H1 (cell line): ENCODE data around the gene FOSL2. TPM values are rescaled to one million over a fixed set of nuclear protein-coding genes. Genes with fewer than 3 reads are reported as not detected.

Experiments used
- CBX8 ChIP-seq: fragments of 300-800, 300-1000 bp; sonication (generic); IDR thresholded peaks from 2 replicates; pipeline ENCODE4 v1.7.1; 2016; ENCODE audit warnings: low read depth, low read length, borderline replicate concordance
- CHD7 ChIP-seq: fragments of 300-600 bp; sonication (generic); IDR thresholded peaks from 2 replicates; pipeline ENCODE4 v1.7.1; 2012; ENCODE audit warnings: low read length, moderate library complexity, mild to moderate bottlenecking, inconsistent platforms; ENCODE audit not compliant: insufficient replicate concordance
- HDAC6 ChIP-seq: IDR thresholded peaks from one replicate; pipeline ENCODE4 v1.7.1; 2012; ENCODE audit warnings: low read depth, mild to moderate bottlenecking, inconsistent platforms, low read length, moderate library complexity
- NANOG ChIP-seq: IDR thresholded peaks from 2 replicates; pipeline ENCODE4 v1.6.1; 2011; ENCODE audit warnings: low read length, low read depth, mild to moderate bottlenecking, inconsistent platforms; ENCODE audit not compliant: insufficient read depth, poor library complexity, severe bottlenecking
- NRF1 ChIP-seq: IDR thresholded peaks from 2 replicates; pipeline ENCODE4 v1.6.1; 2011; ENCODE audit warnings: mild to moderate bottlenecking, low read depth, low read length, improper control_type of control experiment
- POLR2AphosphoS5 ChIP-seq: IDR thresholded peaks from 2 replicates; pipeline ENCODE4 v1.6.1; 2011; ENCODE audit warnings: low read depth, low read length
- RAD21 ChIP-seq, 2 experiments: IDR thresholded peaks in 1 of 2; conservative IDR thresholded peaks in 1 of 2; 2 replicates each; pipeline ENCODE4 v1.6.1; 2011; ENCODE audit warnings: low read depth in 2 of 2, low read length in 2 of 2, improper control_type of control experiment in 1 of 2, inconsistent platforms in 1 of 2, mild to moderate bottlenecking in 1 of 2, moderate library complexity in 1 of 2
- RXRA ChIP-seq: IDR thresholded peaks from 2 replicates; pipeline ENCODE4 v1.6.1; 2011; ENCODE audit warnings: low read depth, mild to moderate bottlenecking, low read length, moderate library complexity; ENCODE audit not compliant: insufficient read depth
- SP1 ChIP-seq: IDR thresholded peaks from 2 replicates; pipeline ENCODE4 v1.6.1; 2011; ENCODE audit warnings: low read depth, low read length
- TAF7 ChIP-seq: optimal IDR thresholded peaks from 2 replicates; pipeline ENCODE3; 2011; ENCODE audit warnings: low read depth, mild to moderate bottlenecking, inconsistent platforms, low read length, moderate library complexity, borderline replicate concordance
- YY1 ChIP-seq: IDR thresholded peaks from 2 replicates; pipeline ENCODE4 v1.6.1; 2011; ENCODE audit warnings: low read depth, mild to moderate bottlenecking, low read length
- polyA plus RNA-seq, 7 experiments: library from polyadenylated mRNA; depleted of rRNA in 3 of 7; stranded (reverse) in 5 of 7; unstranded in 2 of 7; fragments of >200 nt in 5 of 7; fragments of 200-250 nt in 2 of 7; gene quantifications; 1 replicate in 5 of 7; 2 replicates in 1 of 7; 4 replicates in 1 of 7; pipeline versions ENCODE4 v1.2.1 to v1.2.3, GENCODE V29; 2011 to 2013; ENCODE audit warnings: missing spikeins in 2 of 7, mixed read lengths in 2 of 7
- total RNA-seq: library from RNA; stranded (reverse); fragmentation: NEBNext Ultra II Directional; extraction: Animal tissue kit (Norgen Biotek cat#: 25700); gene quantifications from 2 replicates; pipeline ENCODE4 v1.2.1, GENCODE V29; 2021

Gene FOSL2
- total and polyA plus RNA-seq, 2 of the 8 experiments (the other 6 are each of a cell fraction or from before 2014, with no cell fraction given), result 1.5 to 4.5 TPM

GRCh38 chr2:28400419-28400818, 7.8 kb downstream of the FOSL2 start (continued):
- TF ChIP-seq CHD7 (no peak), NRF1 (no peak), TAF7 (no peak), HDAC6 (no peak), POLR2AphosphoS5 (no peak), YY1 (no peak), NANOG (no peak), SP1 (no peak), RXRA (no peak), RAD21 (IDR thresholded peaks at IDR 0.05 in 1 of 2, conservative IDR thresholded peaks at IDR 0.05 in 1 of 2; ENCODE audit: low read depth in 2 of 2, low read length in 2 of 2) (no peak), CBX8 (no peak)
- TF ChIP-seq, all 59 proteins: peak for 0
